HepG2 (cell line): ENCODE measurements around the gene FAM228B. TPM values are rescaled to one million over a fixed set of nuclear protein-coding genes. Genes with fewer than 3 reads are reported as not detected.

Experiments
- CCDC6 ChIP-seq: sonication (generic); formaldehyde crosslinking; IDR thresholded peaks from 2 replicates; pipeline ENCODE4 v1.8.1; 2022; ENCODE audit warnings: mild to moderate bottlenecking, missing genetic modification reagents, moderate library complexity
- DPF2 ChIP-seq: sonication (generic); formaldehyde crosslinking; IDR thresholded peaks from 2 replicates; pipeline ENCODE4 v1.4.0; 2020; ENCODE audit warnings: mild to moderate bottlenecking, low read depth, missing genetic modification reagents, borderline replicate concordance
- ERF ChIP-seq: IDR thresholded peaks from 2 replicates; pipeline ENCODE4 v1.6.1; 2018; ENCODE audit warnings: missing biosample characterization, missing genetic modification reagents
- GABPB1 ChIP-seq: IDR thresholded peaks from 2 replicates; pipeline ENCODE4 v1.6.1; 2016; ENCODE audit warnings: mild to moderate bottlenecking, missing genetic modification reagents, moderate library complexity, missing compliant biosample characterization
- HNF4G ChIP-seq, 2 experiments: sonication (generic) in 1 of 2; formaldehyde crosslinking in 1 of 2; IDR thresholded peaks; 2 replicates each; pipeline versions ENCODE4 v1.4.0 to v1.6.1; 2011 to 2020; ENCODE audit warnings: borderline replicate concordance in 2 of 2, low read depth in 2 of 2, mild to moderate bottlenecking in 2 of 2, low read length in 1 of 2, missing genetic modification reagents in 1 of 2, moderate library complexity in 1 of 2
- HNRNPUL1 ChIP-seq: fragments of 200-400 bp; formaldehyde crosslinking; IDR thresholded peaks from 2 replicates; pipeline ENCODE4 v1.6.1; 2017; ENCODE audit warnings: low read depth, mild to moderate bottlenecking, low read length, moderate library complexity
- ISX ChIP-seq: sonication (generic); formaldehyde crosslinking; conservative IDR thresholded peaks from 2 replicates; pipeline ENCODE4 v1.5.0; 2020; ENCODE audit warnings: missing genetic modification reagents
- JUND ChIP-seq: sonication (generic); formaldehyde crosslinking; IDR thresholded peaks from 2 replicates; pipeline ENCODE4 v1.8.0; 2022; ENCODE audit warnings: mild to moderate bottlenecking, missing genetic modification reagents
- KLF12 ChIP-seq: sonication (generic); formaldehyde crosslinking; IDR thresholded peaks from 2 replicates; pipeline ENCODE4 v1.4.0; 2020; ENCODE audit warnings: missing genetic modification reagents, borderline replicate concordance
- SIN3A ChIP-seq: IDR thresholded peaks from 2 replicates; pipeline ENCODE4 v1.6.1; 2011; ENCODE audit warnings: low read depth, mild to moderate bottlenecking, control low read depth, low read length, borderline replicate concordance
- SKI ChIP-seq: fragments of 450-650 bp; IDR thresholded peaks from one replicate; pipeline ENCODE4 v1.6.1; 2018; ENCODE audit warnings: mild to moderate bottlenecking; ENCODE audit not compliant: partially characterized antibody
- XRCC5 ChIP-seq: fragments of 200-400 bp; formaldehyde crosslinking; optimal IDR thresholded peaks from 2 replicates; pipeline ENCODE3; 2017; ENCODE audit warnings: mild to moderate bottlenecking, low read length
- ZNF543 ChIP-seq: sonication (generic); formaldehyde crosslinking; IDR thresholded peaks from 2 replicates; pipeline ENCODE4 v1.4.0; 2020; ENCODE audit warnings: mild to moderate bottlenecking, missing genetic modification reagents
- ZNF546 ChIP-seq: sonication (generic); formaldehyde crosslinking; conservative IDR thresholded peaks from 2 replicates; pipeline ENCODE4 v1.8.1; 2023; ENCODE audit warnings: mild to moderate bottlenecking, missing genetic modification reagents
- ZNF746 ChIP-seq: sonication (generic); formaldehyde crosslinking; IDR thresholded peaks from 2 replicates; pipeline ENCODE4 v1.8.0; 2022; ENCODE audit warnings: mild to moderate bottlenecking, missing genetic modification reagents
- ZNF775 ChIP-seq: sonication (generic); formaldehyde crosslinking; IDR thresholded peaks from 2 replicates; pipeline ENCODE4 v1.4.0; 2020; ENCODE audit warnings: missing genetic modification reagents, mild to moderate bottlenecking, moderate library complexity, borderline replicate concordance
- ZNF780A ChIP-seq: sonication (generic); formaldehyde crosslinking; IDR thresholded peaks from 2 replicates; pipeline ENCODE4 v1.8.0; 2022; ENCODE audit warnings: mild to moderate bottlenecking, missing genetic modification reagents, moderate library complexity
- polyA plus RNA-seq, 8 experiments: library from polyadenylated mRNA; depleted of rRNA in 3 of 8; stranded (reverse) in 7 of 8; unstranded in 1 of 8; fragments of >200 nt; fragmentation: Illumina TruSeq in 4 of 8; extraction: Trizol in 4 of 8; gene quantifications; 2 replicates each; pipeline versions ENCODE4 v1.2.1 to v1.2.3, GENCODE V29; 2011 to 2016; ENCODE audit warnings: low read depth in 4 of 8, missing spikeins in 1 of 8, mixed read lengths in 1 of 8; ENCODE audit not compliant: insufficient read depth in 1 of 8
- total RNA-seq, 5 experiments: library from RNA; depleted of rRNA; stranded (reverse); fragments of >200 nt; fragmentation: Illumina TruSeq; extraction: Trizol; gene quantifications; 2 replicates each; pipeline ENCODE4 v1.2.3, GENCODE V29; 2016; ENCODE audit warnings: low read depth in 1 of 5
- TF ChIP-seq, protein P1 (sequence below): sonication (generic); formaldehyde crosslinking; IDR thresholded peaks from 2 replicates; pipeline ENCODE4 v1.4.0; 2020; ENCODE audit warnings: mild to moderate bottlenecking, missing genetic modification reagents
- TF ChIP-seq, protein P2 (sequence below): sonication (generic); formaldehyde crosslinking; IDR thresholded peaks from 2 replicates; pipeline ENCODE4 v1.4.0; 2020; ENCODE audit warnings: missing genetic modification reagents, borderline replicate concordance
- TF ChIP-seq, protein P3 (sequence below): sonication (generic); formaldehyde crosslinking; IDR thresholded peaks from 2 replicates; pipeline ENCODE4 v1.9.0; 2021; ENCODE audit warnings: missing genetic modification reagents, mild to moderate bottlenecking, borderline replicate concordance
- TF ChIP-seq, protein P4 (sequence below): sonication (generic); formaldehyde crosslinking; conservative IDR thresholded peaks from 2 replicates; pipeline ENCODE4 v1.8.1; 2023; ENCODE audit warnings: missing genetic modification reagents

Gene FAM228B
- total and polyA plus RNA-seq, 2 of the 13 experiments (the other 11 are each of a cell fraction or from before 2014, with no cell fraction given): 0.79 to 1.1 TPM

DNA sequence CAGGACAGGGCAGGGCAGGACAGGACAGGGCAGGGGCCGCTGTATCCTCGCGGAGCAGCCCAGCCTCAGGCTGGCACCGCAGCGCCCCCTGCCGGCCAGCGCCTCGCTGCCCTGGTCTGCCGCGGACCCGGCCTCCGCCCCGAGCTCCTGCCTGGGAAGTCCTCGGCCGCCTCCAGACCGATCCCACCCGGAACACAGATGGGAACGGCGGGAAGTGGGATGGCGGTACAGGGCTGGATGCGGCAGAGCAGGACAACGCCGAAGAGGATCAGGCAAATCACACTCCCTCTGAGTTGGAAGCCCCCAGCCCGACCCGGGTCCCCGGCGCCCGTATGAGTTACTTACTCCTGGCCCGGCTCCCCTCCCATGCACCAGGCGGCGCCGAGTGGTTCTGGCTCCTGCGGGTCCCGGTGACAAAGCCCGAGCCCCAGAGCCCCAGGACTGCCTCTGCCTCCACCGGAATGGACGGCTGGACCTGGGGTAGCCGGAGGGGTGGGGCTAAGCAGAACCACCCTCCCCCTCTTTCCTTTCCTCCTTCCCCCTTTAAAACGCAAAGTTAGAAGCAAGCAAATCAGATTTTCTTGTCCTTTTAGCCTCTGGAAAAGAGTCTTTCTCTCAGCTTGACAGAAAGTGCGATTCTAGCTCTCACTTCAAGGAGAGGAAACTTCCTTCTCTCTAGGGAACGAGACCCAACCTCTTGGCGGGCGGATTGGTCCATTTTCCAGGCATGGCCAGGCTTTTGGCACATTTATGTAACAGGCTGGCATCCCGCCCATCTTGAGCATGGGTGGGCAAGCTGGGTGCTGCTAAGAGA is 38.7 kb upstream of the FAM228B start, which contains the start of gene TP53I3 (continued):
- TF ChIP-seq, protein P1, sequence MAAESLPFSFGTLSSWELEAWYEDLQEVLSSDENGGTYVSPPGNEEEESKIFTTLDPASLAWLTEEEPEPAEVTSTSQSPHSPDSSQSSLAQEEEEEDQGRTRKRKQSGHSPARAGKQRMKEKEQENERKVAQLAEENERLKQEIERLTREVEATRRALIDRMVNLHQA: no peak
- TF ChIP-seq ZNF775 (no peak), ZNF780A (CRISPR knock-in tag) (no peak), CCDC6 (CRISPR knock-in tag) (peak; percentile 89; the same call in 1 of the 2 replicates), GABPB1 (CRISPR knock-in tag) (peak; percentile 89), SKI (peak; percentile 69), ZNF543 (CRISPR knock-in tag) (peak; percentile 82; the same call in 1 of the 2 replicates), JUND (CRISPR knock-in tag) (peak; percentile 70), HNRNPUL1 (no peak), ERF (CRISPR knock-in tag) (peak; percentile 38), SIN3A (no peak), HNF4G (IDR thresholded peaks at IDR 0.05; ENCODE audit: borderline replicate concordance, low read depth, low read length) (no peak), HNF4G (CRISPR knock-in tag; IDR thresholded peaks at IDR 0.05; ENCODE audit: borderline replicate concordance, low read depth) (no peak), ISX (0 out of 2 replicates have a peak, but pooled peaks have one; percentile 10), DPF2 (CRISPR knock-in tag) (no peak; the same call in 1 of the 2 replicates), XRCC5 (peak; percentile 91), ZNF546 (CRISPR knock-in tag) (no peak; the same call in none of the 2 replicates), ZNF746 (CRISPR knock-in tag) (no peak; the same call in none of the 2 replicates), KLF12 (CRISPR knock-in tag) (peak; percentile 36; the same call in 1 of the 2 replicates)
- TF ChIP-seq, protein P2, sequence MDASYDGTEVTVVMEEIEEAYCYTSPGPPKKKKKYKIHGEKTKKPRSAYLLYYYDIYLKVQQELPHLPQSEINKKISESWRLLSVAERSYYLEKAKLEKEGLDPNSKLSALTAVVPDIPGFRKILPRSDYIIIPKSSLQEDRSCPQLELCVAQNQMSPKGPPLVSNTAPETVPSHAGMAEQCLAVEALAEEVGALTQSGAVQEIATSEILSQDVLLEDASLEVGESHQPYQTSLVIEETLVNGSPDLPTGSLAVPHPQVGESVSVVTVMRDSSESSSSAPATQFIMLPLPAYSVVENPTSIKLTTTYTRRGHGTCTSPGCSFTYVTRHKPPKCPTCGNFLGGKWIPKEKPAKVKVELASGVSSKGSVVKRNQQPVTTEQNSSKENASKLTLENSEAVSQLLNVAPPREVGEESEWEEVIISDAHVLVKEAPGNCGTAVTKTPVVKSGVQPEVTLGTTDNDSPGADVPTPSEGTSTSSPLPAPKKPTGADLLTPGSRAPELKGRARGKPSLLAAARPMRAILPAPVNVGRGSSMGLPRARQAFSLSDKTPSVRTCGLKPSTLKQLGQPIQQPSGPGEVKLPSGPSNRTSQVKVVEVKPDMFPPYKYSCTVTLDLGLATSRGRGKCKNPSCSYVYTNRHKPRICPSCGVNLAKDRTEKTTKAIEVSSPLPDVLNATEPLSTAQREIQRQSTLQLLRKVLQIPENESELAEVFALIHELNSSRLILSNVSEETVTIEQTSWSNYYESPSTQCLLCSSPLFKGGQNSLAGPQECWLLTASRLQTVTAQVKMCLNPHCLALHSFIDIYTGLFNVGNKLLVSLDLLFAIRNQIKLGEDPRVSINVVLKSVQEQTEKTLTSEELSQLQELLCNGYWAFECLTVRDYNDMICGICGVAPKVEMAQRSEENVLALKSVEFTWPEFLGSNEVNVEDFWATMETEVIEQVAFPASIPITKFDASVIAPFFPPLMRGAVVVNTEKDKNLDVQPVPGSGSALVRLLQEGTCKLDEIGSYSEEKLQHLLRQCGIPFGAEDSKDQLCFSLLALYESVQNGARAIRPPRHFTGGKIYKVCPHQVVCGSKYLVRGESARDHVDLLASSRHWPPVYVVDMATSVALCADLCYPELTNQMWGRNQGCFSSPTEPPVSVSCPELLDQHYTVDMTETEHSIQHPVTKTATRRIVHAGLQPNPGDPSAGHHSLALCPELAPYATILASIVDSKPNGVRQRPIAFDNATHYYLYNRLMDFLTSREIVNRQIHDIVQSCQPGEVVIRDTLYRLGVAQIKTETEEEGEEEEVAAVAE (CRISPR knock-in tag): 0 out of 2 replicates have a peak, but pooled peaks have one; percentile 40
- TF ChIP-seq, protein P3, sequence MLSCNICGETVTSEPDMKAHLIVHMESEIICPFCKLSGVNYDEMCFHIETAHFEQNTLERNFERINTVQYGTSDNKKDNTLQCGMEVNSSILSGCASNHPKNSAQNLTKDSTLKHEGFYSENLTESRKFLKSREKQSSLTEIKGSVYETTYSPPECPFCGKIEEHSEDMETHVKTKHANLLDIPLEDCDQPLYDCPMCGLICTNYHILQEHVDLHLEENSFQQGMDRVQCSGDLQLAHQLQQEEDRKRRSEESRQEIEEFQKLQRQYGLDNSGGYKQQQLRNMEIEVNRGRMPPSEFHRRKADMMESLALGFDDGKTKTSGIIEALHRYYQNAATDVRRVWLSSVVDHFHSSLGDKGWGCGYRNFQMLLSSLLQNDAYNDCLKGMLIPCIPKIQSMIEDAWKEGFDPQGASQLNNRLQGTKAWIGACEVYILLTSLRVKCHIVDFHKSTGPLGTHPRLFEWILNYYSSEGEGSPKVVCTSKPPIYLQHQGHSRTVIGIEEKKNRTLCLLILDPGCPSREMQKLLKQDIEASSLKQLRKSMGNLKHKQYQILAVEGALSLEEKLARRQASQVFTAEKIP (CRISPR knock-in tag): no peak
- TF ChIP-seq, protein P4, sequence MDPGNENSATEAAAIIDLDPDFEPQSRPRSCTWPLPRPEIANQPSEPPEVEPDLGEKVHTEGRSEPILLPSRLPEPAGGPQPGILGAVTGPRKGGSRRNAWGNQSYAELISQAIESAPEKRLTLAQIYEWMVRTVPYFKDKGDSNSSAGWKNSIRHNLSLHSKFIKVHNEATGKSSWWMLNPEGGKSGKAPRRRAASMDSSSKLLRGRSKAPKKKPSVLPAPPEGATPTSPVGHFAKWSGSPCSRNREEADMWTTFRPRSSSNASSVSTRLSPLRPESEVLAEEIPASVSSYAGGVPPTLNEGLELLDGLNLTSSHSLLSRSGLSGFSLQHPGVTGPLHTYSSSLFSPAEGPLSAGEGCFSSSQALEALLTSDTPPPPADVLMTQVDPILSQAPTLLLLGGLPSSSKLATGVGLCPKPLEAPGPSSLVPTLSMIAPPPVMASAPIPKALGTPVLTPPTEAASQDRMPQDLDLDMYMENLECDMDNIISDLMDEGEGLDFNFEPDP (CRISPR knock-in tag): no peak
